Right forelimb (tissue), 1 donor: ENCODE results near the gene BRD1.

Experiments
- DNase-seq: peaks from one replicate; pipeline ENCODE4 v3.0.0-alpha.2; 2018

Gene BRD1

DNA sequence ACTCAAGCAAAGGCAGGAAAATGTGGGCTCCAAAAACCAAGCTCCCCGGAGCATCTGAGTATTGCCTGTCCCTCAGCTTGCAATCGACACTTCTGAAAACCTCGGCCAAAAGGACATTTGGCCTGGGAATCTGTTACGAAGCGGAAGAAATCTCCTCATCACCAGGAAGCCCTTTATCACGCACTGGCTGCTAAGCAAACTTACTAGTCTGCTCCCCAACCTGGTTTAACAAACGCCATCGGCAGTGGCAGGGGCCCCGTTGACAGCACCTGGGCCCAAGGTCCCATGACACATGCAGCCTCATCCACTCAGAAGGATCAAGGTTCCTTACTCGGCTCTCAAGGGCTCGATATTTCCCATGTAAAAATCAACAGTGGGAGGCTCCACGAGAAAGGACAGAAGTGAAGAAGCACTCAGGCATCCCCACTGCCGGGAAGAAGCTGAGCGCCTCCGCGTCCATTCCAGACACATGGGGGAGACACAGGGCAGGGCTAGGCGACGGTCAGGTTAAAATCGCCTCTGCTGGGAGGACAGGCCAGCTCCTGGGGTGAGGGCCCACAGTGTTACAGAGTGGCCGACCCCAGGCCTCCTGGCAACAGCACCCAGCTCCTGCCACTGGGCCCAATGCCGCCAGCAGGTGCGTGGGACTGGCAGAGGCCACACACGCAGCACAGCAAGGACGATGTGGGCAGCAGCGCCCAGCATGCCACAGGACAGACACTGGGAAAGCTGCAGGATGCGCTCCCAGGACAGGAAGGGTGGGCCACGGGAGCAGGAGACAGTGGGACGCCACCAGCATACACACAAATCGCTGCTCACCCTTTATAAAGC, 27.1 kb downstream of the BRD1 start:
- no peak for DNase-seq

DNA sequence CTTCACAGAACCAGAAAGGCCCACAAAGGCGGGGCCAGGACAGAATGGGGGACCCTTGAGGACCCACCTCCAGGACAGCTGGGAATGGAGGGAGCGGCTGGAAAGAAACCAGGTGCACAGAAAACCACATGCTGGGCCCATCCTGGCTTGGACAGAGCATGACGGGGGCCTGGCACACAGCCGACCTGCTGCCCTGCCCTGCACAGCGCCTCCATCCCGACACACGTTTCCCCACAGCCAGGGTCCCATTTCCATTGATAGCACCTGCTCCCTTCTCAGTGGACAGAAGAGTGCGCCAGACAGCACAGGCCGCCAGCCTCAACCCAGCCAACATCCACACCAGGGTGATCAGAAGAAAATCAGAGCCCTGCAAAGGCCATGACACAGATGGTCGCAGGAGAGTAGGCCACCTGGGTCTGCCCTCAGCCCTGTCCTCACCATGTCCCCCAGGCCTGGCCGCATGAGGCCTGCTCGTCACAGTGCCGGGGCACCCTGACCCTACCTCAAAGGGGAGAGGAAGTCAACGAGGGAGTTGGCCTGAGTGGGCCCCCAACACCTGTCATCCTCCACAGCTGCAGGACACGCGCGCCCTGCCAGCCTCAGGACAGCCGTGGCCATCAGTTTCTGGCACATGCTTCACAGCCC, 28.1 kb downstream of the BRD1 start:
- no peak for DNase-seq

DNA sequence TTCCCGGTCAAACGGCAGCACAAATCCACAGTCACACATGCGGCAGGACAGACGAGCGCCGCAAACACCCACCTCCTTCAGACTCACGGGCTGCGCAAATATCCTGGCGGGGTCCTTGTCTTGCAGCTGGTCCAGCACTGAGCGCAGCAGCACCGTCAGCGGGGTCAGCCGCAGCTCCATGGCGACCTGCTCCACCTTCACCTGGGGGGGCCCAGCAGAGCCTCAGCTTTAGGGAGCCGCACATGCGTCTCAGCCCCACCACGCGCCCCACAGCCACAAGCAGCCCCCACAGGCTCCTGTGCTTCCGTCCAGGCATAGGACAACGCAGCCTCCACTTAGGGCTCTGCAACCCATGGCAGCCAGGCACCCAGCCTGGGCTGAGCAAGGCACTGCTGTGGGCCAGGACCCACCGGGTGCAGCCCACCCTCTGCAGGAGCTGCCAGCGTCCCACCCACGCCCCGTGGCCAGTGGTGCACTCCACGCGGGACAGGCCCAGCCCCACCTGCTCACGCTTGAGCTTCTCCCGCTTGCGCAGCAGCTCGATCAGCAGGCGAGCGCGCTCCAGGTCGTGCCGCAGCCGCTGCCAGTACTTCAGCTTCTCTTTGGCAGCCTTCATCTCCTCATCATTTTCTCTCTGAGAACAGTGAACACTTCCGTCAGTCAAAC, 29.1 kb downstream of the BRD1 start:
- no peak for DNase-seq

DNA sequence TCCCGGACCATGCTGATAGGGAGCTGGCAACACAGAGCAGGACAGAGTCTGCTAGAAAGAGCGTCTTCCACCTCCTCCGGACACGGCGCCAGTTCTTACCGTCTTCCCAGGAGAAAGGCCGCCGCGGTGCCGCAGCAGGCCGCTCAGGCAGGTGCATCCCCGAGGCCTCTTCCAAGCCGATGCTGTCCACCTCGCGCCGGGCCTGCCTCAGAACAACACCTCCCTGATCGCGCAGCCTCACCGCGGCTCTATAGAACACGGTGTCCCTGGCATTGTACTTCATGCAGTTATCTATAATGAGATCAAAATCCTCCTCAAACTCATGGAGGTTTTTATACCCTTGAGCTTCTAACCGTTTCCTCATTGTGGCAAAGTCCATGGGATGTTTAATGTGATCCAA, 30.0 kb downstream of the BRD1 start:
- no peak for DNase-seq

DNA sequence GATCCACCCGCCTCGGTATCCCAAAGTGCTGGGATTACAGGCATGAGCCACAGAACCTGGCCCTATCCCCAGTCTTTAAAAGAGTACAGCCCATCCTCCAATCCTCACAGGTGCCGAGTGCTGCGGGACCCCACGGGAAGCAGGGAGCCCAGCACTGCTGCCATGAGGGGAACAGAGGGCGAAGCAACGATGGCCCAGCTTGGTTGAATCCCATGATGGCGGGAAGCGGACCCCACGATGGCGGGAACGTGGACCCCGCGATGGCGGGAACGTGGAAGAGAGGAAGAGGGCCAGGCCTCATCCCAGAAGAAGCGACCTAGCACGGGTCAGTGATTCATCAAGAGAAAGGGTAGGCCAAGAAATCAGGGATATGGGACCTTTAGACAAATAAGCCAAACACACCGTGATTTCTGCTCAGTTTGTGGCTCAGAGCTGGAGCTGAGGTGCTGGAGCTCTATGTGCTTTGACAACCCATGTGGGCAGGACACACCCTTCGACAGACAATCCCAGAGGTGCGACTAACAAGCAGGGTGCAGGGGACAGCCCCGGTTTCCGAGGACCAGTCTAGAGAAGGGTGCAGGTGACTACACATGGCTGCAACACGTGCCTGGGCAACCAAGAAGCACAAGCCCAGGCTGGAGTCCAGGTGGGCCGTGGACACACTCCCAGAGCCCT, 30.9 kb downstream of the BRD1 start:
- no peak for DNase-seq

DNA sequence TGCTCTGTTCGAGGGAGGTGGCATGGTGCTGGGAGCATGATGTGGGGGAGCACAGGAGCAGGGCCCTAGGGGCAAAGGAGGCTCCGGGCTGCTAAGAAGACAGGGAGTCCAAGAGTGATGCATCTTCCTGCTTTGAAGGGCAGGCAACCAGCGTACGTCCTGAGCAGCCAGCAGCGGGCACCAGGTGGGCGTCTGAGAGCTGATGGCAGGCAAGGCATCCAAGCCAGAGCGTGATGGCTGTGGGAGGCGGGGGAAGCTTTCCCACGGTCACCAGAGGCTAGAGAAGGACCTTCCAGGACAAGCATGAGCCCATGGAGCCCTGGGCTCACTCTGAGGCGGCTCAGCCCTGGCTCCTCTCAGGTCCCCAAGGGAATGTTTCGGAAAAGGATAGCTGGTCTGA, 32.2 kb downstream of the BRD1 start:
- no peak for DNase-seq

DNA sequence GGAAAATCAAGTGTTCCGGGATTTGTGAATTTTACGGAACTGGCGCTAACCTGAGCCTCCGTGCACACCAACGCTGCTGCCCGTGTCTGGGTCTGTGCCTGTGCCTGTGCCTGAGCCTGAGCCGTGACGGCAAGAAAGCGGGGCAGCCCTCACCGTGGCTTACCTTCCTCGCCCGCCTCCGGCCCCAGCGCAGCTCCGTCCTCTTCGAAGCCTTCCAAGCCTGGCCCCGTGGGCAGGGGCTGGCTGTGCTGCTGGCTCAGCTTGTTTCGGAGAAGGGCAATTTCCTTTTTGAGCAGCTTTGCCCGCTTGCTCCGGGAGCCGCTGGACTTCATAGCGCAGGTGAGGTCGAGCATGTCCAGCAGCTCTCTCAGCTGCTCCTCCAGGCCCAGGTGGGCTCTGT, 33.8 kb downstream of the BRD1 start:
- no peak for DNase-seq

DNA sequence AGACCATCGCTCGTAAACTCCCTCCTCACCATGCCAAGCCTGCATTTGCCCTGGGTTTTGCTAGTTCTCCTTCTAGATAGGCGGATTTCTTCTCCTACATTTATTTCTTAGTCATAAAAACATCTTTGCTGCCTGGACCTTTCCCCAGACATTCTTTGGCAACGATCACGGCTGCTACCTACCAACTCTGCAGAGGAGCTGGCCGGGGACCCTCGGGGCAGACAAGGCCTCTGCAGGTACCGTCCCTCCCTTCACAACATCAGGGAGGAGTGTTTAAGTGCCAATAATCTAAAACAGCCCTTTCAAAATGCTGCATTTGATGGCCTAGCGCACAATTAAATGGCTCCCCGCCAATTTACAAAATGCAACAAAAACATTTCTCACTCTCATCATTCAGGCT, 34.4 kb downstream of the BRD1 start:
- DNase-seq = no peak

DNA sequence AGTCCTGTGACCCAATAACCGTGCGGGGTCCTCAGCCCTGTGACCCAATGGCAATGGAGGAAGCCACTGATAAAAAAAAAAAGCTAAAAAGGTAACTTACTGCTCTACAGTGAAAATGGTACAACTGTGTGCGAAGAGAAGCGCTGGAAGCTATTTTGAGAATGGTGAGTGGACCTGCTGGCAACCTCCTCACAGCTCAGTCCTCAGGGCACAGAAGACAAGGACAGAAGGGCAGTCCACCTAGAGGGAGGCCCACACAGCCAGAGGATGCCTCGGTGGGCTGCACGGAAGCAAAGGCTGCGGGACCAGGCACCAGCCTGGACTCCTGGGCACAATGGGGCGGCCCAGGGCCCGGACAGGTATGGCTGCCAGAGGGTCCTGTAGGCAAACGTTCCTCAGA, 35.6 kb downstream of the BRD1 start:
- no peak for DNase-seq

DNA sequence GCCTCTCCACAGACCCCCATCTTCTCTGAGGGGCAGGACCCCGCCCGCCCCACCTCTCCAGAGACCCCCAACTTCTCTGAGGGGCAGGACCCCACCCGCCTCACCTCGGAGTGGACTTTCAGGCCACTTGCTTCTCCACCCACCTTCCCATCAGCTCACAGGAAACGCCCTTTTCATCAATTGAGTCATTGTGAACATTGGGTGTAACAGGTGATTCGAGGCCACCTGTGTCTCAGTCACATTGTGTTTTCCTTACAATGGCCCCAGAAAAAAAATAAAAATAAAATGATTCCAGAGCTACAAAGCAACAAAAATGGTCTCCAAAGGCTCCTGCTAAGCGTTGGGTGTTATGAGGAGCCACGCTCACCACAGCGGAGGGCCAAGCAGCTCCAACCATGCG, 36.0 kb downstream of the BRD1 start:
- DNase-seq = no peak

DNA sequence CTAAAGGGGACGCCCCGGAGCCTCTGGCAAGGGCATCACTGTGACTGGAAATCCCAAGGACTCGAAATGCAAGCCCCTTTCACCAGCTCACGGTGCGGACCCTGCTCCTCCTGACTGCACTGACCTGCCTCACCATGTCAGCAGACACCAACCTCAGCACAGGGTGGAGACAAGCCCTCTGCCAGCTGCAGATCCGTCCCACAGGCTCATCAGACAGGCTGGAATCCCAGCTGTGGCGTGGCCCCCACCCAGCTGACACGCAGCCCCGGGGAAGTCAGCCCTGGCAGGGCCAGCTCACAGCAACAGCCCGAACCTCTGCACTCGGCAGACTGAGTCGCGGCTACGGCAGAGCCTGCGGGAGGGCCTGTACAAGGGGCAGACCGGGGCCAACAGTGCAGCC, 36.8 kb downstream of the BRD1 start:
- no peak for DNase-seq

DNA sequence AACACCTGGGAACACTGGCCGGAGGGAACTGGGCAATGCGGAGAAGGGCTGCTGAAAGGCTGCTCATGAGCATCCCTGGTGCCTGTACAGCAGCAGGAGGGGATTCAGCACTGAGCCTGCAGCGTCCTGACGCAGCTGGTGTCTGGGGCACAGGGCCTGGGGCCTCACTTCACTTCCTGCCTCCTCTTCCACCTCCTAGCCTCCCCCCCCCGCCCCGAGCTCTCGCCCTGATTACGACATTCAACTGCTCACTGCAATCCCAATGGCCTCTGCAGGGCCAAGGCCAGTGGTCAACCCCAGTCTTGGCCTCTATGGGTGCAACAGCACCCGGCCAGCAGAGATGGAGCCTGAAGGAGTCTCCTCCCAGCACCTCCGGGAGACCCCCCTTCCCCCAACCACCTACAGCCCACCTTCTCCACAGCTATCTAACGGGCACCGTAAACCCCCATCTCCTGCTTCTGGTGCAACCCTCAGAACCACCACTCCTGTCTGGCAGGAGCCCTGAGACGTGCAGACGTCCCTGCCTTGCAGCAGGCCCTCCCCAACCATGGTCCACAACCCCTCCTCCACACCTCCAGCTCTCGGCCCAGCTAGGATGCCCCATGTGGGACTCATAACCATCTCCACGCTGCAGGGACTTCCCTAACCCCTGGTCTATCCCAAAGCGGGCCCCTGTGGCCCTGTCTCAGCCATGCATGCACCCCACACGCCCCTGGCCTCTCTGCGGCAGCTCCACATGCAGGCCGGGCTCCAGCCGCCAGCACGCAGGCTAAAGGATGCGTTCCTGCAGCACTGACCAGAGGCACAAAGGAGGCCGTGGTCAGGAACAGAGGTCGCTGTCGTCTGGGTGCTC, 38.2 kb downstream of the BRD1 start:
- no peak for DNase-seq

DNA sequence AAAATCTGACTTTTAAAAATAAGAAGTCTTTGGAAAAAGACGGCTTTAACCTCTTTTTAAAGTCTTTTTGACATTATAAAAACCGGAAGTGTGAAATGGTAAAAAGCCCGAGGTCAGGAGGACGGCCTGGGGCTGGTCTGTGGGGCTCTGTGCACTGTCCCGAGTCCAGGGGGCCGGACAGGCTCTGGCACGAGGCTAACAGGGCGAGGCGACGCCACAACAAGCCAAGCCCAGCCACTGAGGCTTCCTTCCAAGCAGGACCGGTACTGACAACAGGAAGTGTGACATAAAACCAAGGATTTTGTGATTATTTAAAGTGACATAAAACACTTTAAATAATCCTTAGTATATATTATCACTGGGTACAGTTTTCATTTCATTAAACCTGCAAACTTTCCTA, 39.2 kb downstream of the BRD1 start:
- no peak for DNase-seq

DNA sequence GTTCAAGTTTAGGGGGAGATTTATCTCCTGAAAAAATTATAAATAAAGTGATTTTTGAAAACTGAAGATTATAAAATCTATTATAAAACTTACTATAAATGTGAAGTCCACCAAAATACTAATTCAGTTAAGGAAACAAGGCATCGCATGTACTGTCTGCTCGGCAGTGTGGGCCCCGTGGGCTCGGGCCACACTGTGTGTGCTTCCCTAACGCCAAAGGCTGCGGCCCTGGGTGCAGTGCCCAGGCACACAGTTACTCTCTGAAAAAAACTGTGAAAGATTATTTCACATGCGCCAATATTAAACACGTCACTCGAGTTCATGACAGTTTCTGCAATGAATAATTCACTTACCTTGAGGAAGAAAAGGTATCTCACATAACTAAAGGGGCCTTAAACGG, 39.8 kb downstream of the BRD1 start:
- no peak for DNase-seq

DNA sequence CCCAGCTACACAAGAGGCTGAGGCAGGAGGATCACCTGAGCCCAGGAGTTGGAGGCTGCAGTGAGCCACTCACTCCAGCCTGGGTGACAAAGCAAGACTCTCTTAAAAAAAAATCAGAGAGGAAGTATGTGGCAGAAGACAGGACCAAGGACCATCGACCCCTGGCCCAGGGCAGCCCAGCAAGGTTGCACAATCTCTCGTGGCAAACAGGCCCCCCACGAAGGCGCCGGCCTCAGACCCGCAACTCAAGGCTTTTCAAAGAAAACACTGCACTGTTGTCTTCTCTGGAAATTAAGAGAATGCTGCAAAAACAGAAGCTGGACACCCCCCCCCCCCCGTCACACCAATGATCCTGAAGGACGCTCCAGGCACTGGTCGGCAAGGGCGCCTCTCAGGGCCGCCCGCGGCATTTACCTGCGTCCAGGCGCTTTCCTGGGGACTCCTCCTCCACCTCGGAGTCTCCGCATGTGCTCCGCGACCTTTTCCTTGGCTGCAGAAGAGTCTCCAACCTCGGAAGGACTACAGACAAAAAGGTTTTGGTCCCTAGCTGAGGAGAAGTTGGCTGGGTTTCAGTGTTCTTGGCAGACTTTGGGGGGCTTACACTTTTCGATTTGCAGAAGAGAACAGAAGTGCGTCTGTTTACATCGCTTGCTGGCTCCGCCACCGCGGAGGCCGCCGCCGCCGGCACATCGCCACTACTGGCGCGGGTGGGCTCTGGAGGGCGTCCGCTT, 40.5 kb downstream of the BRD1 start:
- no peak for DNase-seq

DNA sequence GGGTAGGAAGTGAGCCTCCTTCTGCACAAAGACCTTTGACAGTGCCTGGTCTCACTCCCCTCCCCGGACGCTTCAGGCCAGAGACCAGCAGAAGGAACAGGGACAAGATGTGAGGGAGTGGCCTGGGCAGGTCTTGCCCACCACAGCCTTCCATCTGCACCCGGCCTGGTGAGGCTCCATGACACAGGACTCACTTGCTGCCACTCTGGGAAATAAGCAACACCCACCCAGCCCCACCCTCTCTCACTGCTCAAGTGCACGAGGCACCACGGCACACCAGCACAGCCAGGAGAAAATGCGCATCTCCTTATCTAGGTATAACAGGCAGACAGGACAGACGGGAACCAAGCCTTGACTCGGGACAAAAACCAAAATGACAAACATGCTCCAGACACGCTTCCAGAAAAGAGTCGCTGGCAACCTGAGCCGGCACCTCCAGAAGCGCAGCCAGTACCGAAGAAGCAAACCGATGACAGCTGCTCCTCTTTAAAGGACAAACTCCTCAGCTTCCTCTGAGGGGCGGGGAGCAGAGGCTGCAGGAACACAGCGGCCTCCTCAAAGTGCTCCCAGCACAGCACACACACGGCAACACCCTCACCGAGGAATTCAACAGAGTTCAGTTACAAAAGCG, 41.7 kb downstream of the BRD1 start:
- no peak for DNase-seq

DNA sequence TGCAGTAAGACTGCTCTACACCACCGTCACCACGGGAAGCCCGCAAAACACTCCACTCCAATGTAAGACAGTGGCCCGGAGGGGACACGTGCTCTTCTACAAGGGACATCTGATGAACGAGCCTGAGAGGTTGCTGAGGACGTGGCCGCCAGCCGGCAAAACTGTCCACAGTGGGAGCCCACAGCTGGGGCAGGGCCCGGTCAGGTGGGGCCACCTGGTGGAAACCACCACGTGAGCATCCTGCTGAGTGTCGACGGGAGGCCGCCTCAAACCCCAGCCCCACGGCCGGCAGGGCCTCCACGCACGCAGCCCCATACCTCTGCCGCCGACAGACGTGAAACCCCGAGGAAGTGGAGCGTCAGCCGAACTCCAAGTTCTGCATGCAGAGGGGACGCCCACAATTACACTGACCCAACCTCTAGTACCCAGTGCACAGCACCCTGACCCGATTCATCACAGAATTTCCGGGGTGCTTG, 42.6 kb downstream of the BRD1 start:
- no peak for DNase-seq

DNA sequence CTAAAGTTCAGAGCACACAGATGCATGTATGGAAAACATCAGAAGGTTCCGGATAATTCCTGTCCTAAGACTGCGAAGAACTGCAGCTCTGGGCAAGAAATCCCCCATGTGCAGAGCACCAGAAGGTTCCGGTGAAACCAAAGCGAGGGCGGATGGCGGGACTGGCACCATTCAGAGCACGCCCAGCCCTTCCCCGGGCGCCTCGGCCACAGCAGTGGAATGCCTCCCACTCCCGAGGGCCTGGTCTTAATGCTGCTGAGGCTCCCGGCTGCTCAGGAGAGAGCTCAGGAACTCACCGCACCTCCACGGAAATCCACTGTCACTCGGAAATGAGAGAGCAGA, 43.1 kb downstream of the BRD1 start:
- DNase-seq = no peak

DNA sequence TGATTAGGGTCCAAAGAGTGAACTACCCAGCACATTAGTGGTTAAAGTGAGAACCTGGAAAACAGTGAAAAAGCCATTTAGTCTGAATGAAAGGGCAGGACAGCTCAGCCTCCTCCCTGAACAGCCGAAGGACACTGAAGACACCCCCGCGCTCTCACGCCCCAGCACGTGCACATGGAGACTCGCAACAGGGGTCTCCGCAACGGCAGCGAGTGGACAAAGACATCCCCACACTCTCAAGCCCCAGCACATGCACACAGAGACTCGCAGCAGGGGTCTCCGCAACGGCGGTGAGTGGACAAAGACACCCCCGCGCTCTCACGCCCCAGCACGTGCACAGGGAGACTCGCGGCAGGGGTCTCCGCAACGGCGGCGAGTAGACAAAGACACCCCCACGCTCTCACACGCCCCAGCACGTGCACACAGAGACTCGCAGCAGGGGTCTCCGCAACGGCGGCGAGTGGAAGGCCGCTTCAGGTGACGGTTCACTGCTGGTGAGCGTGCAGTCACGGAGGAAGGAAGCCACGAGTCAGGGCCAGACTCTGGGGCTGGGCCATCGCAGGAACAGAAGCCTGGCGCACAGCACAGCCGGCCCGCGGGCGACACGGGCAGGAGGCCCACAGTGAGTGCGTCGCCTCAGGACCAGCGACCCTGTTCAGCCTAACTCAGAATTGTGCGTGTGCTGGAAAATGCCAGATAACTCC, 43.6 kb downstream of the BRD1 start:
- no peak for DNase-seq

DNA sequence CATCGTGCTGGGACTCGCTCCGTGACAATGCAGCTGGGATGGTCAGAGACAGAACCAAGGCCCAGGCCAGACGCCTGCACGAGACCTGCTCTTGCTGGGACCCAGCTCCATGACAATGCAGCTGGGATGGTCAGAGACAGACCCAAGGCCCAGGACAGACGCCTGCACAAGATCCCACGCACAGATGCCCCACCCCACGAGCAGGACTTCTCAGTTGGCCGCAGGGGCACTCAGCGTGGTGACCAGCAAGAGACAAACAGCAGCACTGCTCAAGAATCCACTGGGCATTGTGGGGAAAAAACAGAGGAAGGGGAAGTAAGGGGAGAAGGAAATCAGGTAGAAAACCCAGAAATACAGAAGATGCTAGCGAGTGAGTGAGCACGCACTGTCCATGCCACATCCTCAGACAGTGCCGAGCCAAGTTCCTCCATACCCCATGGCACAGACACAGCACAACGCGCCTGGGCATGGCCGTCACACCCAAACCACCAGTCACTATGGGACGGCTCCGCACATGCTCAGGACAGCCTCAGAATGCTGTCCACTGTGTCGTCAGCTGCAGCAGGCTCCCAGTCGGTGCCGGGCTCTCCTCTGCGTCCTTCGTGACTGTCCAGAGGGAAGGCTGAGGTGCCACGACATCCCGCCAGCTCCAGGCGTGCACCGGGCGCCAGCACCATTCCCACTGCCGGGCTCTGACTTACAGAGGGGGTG, 44.5 kb downstream of the BRD1 start:
- no peak for DNase-seq
